GM21528 (cell line): Measurements from ENCODE around the gene SPATA45.

Experiments used
- ATAC-seq: cut with Tn5 transposase; IDR thresholded peaks from one replicate; pipeline ENCODE4 v1.9.1; 2021; ENCODE audit warnings: mild to moderate bottlenecking, moderate library complexity; ENCODE audit not compliant: unreplicated experiment, low FRiP score

Gene SPATA45

DNA sequence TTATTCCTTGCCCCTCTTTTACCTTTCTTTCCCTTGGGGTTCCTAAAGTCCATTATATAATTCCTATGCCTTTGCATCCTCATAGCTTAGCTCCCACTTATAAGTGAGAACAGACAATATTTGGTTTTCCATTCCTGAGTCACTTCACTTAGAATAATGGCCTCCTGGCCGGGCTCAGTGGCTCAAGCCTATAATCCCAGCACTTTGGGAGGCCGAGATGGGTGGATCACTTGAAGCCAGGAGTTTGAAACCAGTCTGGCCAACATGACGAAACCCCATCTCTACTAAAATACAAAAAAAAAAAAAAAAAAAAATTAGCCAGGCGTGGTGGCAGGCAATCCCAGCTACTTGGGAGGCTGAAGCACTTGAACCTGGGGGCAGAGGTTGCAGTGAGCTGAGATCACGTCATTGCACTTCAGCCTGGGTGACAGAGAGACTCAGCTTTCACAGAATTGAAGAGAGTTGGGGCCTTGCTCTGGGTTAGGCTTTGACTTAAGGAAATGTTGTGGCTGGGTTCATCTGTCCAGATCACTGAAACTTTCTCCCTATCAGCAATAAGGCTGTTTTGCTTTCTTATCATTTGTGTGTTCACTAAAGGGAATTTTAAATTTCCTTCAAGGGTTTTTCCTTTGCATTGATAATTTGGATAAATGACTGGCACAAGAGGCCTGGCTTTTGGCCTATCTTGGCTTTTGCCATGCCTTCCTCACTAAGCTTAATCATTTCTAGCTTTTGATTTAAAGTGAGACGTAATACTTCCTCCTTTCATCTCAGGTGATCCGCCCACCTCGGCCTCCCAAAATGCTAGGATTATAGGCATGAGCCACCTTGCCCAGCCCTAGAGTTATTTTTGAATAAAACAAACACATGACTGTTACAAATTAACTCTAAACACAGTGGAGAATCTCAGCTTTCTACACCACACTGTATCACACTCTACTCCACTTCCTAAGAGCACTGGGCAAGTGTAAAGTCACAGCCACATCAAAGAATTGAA lies 13.9 kb downstream of the SPATA45 start:
- peak; percentile 81 for ATAC-seq

DNA sequence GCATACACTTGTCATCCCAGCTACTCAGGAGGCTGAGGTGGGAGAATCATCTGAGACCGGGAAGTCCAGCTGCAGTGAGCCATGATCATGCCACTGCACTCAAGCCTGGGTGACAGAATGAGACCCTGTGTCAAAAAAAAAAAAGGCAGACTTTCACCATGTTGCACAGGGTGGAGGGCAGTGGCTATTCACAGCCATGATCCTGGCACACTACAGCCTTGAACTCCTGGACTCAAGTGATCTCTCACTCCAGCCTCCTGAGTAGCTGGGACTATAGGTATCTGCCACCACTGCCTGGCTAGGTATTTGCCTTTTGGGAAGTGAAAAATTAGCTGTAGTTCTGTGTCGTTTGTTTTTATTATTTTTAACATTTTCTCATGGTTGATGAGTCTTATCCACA lies 19.1 kb downstream of the SPATA45 start:
- ATAC-seq = no peak

DNA sequence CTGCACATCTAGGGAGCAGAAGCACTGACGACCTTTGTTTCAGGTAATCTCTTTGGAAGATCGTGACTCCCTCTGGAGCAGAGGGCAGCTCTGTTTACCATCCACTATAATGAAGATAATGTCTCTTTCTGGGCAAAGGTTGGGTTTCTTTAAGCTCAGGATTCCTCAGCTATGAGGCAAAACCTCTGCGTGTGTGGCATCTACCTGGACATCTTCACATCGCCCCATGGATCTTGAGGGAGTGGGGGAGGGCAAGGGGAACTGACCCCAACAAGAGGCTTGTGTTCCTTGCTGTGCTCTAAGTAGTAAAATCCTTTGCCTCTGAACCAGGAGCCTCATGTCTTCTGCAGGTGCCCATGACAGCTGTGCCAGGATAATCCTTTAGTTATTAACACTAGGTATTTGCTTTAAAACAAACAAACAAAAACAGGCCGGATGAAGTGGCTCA lies 19.6 kb downstream of the SPATA45 start:
- ATAC-seq = no peak

DNA sequence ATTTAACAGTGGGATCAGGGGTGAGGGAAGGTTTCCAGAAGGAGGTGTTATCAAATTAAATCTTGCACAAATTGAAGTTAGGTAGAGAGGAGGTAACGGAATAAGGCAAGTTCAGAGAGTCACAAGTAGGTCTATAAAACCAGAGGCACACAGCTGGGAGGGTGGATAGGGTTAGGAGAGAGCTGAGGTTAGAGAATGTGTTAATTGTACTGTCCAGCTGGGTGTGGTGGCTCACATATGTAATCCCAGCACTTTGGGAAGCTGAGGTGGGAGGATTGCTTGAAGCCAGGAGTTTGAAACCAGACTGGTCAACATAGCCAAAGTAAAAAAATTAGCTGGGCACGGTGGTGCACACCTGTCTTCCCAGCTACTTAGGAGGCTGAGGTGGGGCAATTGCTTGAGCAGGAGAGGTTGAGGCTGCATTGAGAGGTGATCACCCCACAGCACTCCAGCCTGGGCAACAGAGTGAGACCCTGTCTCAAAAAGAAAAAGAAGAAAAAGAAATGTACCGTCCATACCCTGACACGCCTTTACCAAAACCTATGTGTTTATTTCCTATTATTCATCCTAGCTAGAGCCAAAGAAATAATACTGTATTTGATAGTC lies 20.2 kb downstream of the SPATA45 start:
- no peak for ATAC-seq

DNA sequence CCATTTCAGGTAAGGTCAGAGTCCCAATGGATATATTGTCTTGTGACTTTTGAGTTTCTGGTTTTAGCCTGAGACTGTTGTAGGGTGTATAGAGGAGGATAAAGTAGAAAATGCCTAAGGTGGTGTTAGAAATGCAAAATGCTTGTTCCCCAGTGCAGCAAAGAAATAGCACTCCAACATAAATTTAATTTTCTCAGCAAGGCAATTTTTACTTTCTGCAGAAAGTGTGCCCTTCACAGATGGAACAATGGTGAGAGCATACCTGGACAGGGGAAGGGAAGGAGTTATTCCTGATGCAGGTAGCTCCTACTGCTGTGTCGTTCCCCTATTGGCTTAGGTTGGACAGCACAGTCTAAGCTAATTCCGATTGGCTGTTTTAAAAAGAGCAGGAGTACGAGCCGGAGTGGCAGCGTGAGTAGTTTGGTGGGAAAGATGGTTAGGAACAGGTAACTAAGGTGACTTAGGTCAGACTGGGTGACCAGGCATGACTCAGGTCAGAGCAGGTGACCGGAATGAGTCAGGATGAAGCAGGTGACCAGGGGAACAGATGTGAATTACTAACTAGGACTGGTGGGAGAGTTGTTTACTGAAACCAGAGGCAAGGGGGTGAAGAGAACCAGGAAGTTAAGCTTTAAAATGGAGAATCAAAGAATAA lies 21.5 kb downstream of the SPATA45 start:
- ATAC-seq = no peak

DNA sequence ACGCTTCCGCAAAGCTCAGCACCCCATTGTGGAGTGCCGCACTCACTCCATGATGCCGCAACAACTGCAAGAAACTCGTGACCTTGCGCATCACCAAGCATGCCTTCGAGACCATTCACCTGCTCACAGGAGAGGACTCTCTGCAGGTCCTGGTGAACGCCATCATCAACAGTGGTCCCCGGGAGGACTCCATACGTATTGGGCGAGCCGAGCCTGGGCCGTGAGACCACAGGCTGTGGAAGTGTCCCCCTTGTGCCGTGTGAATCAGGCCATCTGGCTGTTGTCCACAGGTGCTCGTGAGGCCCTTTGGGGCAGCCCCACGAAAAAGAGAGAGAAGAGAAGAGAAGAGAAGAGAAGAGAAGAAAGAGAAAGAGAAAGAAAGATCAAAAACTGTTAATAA lies 23.2 kb downstream of the SPATA45 start:
- ATAC-seq = no peak

DNA sequence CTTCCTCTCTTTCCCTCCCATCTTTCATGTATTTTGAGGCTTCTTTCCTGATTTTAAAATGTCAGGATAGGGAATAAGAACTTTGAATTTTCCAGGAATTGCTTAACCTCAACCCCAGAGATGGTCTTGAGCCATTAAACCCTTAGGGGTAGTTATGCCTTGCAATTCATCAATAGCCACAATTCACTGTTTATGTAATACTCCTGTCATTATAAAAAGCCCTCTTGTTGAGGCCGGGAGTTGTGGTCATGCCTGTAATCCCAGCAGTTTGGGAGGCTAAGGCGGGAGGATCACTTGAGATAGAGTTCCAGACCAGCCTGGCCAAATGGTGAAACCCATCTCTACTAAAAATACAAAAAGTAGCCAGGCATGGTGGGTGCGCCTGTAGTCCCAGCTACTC lies 24.5 kb downstream of the SPATA45 start:
- no peak for ATAC-seq

DNA sequence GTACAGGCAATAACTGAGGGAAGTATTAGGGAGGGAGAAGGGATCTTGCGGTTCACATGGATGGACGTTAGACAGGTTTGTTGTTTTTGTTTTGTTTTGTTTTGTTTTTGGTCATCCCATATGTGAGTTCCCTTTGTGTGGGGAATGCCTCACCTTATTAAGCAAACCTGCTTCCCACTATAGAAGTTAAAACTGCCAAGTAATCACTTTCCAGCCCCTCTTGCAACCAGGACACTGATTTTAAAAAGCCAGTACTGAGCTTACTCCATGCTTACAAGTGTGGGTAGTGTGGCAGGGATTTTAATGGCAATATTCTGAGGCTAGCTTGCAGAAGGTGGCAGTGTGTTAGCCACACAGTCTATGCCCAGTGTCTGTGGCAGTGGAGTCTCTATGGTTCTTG lies 26.5 kb downstream of the SPATA45 start:
- no peak for ATAC-seq

DNA sequence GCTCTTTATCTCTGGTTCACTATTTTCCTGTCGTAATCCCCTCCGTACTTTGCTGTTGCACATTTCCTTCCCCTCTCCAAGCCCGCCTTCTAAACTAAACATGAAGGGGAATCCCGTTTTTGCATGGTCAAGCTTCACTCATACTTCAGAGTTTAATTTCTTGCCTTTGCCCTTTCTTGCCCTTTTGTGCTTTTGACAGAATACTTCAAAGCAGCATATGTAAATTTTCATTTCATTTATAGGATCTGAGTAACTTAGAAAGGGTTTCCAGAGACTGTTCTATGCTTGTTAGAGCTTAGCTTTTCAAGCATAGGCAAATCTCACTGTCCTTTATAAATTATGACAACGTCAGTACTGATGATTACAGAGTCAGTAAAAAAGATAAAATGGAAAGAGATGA lies 27.7 kb downstream of the SPATA45 start:
- peak; percentile 54 for ATAC-seq

DNA sequence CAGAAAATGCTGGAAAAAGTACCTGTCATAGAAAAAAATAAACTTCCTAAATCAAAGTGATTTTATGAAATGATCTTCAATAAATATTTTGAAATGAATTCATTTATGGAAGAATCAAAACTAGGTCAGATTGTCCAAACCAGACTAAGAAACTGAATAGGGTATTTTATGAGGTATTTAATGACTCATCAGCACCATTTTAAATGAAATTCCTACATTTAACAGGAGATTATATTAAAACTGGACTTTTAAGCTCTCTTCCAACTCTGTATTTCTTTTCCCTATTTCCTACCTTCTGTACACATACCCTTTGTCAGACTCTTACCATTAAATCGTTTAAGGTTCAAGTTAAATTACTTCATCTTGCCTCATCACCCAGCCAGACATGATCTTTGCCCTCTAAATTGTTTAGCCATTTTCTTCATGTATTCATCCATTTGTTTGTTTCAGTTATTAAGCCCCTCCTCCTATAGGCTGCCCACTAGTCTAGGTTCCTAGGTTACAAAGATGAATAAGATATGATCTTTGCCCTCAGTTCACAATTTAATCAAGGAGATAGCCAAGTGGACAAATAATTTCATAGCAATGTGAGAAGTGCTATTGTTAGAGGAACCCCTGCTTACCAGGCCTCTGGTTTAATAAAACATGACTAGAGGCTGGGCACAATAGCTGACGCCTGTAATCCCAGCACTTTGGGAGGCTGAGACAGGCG lies 30.7 kb downstream of the SPATA45 start:
- ATAC-seq = no peak

DNA sequence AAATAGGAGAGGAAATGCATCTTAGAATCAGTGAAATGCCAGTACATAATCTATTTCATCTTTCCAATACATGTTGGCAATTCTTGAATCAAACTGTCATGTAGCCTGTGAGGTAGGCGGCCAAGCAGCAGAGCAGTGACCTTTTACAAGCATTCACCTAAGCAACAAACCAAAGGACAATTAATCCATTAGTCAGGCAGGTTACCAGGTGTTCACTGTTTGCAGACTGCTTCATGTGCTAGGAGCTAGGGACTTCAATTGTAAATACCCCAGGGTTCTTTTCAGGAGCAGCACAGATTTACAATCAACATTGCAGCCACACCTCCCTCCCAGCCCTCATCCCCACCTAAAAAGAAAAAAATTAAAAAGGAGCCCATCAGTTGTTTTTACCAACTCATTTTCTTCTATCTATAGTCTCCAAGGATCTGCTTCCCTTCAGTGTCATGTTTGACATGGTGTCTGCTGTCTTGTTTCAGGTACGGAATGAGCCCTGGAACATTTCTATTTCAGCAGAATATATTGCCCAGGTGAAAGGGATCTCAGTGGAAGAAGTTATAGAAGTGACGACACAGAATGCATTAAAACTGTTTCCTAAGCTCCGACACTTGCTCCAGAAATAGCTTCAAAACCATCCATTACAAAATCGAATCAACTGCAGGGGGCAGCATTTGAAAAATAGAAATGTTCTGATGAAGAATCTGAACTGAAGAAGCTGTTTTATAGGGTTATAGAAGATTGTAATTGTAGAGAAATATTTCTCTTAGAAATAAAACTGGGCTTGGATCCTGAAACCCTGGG lies 32.7 kb downstream of the SPATA45 start:
- ATAC-seq = no peak

DNA sequence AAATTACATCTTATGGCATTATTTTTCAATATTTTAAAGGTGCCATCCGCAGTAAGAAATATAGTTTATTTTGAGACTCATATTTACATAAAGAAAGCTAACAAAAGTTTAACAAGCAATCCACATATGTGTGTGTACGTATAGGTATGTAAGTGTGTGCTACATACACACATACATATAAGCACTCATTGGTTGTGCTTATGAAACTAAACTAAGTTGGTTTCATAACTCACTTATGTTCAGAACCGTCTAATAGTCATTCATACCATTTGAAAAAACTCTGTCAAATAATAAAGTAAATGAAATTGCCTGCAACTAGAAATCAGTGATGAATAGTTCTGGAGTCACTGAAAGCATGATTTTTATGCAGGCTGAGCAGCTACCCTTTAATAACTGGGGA lies 41.7 kb downstream of the SPATA45 start:
- no peak for ATAC-seq

DNA sequence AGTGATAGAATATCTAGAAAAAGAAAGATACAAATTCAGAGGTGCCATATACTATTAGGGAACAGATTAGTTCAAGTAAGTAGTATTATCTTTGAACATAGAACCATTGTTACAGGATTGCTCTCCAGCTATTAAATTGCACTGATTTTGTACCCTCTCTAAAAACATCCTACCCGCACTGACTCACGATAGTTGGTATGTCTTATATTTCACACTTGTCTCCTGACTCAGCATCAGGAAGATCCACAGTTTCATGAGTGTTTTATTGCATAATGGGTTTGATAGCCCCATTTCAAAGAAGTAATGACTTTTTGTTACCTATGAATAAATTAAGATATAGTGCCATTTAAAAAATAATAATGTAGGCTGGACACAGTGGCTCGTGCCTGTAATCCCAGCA lies 49.8 kb downstream of the SPATA45 start:
- no peak for ATAC-seq

DNA sequence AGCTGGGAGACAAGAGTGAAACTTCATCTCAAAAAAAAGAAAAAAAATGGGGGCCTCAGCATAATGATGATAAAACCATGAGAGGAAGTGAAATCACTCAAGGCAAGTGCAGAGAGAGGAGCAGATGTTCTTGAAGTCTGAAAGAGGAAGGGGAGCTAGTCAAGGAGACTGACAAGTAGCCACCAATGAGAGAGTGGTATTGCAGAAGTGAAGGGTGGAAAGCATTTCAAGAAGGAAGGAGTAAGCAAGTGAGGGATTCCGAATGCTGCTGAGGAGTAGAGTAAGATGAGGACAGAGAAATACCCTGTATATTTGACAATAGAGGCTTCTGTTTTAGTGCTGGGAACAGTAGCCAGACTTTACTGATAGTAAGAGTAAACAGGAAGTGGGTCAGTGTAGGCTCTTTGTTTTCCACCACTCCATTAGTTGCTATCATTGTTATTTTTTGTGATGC lies 52.9 kb downstream of the SPATA45 start:
- ATAC-seq = peak; percentile 83

DNA sequence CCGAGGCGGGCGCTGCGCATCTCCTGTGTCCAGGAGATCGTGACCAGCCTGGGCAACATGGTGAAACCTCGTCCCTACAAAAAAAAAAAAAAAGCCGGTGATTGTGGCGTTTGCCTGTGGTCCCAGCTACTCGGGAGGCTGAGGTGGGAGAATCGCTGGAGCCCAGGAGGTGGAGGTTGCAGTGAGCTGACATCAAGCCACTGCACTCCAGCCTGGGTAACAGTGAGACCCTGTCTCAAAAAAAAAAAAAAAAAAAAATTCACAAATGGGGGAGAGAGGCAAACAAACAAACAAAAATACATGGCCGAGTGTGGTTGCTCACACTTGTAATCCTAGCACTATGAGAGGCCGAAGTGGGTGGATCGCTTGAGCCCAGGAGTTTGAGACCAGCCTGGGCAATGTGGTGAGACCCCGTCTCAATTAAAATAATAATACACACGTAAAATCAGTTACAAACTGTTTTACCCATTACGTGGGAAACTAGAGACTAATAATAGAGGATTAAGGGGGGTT lies 55.0 kb downstream of the SPATA45 start:
- no peak for ATAC-seq

DNA sequence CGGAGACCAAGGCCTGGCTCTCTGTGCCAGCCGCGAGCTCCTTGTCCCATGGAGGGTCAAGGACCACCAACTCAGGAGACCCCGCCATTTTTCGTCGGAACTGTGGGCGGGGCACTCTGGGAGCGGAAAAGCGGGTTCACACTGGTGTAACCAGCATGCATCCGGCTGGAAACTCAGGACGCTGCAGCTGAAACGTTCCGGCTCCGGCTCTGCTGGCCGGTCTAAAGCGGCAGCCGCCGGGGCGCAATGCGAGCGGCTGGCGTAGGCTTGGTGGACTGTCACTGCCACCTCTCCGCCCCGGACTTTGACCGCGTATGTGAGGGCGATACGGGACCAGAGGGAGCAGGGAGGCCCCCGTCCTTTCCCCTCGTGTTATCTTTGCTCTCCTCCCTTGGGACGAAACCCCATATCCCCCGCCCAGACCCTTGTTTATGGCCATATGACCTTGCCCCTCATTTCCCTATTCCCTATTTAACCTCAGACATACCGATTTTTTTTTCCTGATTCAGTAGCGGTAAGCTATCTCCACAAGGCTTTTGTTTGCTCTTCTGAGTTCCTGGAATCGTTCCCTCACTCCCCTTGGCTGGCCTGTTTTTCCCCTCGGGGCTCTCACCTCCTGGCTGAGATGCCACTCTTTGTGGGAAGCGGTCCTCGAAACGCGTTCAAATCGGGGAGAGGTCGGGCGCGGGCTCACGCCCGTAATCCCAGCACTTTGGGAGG lies 55.6 kb downstream of the SPATA45 start, which contains the start of the genes NSL1 and TATDN3:
NSL1 (minus strand) TSS at position 102 of the 720 bp plus-strand sequence; CDS start at position 88, 14 bp downstream.
TATDN3 (plus strand) TSS at position 219 of the 720 bp plus-strand sequence; CDS start at position 247, 28 bp downstream.
- peak; percentile 74 for ATAC-seq

DNA sequence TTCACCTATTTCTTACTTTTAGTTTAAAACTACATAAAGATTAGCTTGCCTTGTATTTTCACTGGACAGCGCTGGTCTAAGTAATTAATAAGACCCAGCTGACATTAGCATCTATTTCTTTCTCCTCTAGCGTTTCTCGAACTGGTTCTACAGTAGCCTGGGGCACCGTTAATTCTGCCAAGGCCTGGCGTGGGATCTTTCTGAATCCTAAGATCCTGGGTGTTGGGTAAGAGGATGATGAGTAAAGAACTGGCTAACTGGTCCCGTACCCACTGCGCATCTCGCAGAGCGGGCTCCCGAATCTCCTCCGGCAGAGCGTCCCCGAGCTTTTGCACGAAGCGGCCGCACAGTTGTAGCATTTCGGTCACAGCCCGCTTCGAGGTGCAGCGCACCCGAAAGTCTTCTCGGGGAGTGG lies 56.2 kb downstream of the SPATA45 start:
- ATAC-seq = peak; percentile 34

DNA sequence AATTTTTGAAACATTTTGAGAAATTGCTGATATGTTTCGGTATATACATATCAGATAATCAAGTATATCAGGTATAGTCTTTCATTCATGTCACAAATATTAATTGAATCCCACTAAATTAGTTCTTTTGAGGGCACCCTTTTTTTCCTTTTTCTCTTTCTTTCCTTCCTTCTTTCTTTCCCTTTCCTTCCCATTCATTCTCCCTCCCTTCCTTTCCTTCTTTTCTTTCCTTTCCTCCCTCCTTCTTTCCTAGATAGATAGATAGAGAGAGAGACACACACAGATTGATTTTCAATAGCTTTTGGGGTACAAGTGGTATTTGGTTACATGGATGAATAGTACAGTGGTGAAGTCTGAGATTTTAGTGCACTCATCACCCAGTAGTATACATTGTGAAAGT lies 61.6 kb downstream of the SPATA45 start:
- ATAC-seq = no peak

DNA sequence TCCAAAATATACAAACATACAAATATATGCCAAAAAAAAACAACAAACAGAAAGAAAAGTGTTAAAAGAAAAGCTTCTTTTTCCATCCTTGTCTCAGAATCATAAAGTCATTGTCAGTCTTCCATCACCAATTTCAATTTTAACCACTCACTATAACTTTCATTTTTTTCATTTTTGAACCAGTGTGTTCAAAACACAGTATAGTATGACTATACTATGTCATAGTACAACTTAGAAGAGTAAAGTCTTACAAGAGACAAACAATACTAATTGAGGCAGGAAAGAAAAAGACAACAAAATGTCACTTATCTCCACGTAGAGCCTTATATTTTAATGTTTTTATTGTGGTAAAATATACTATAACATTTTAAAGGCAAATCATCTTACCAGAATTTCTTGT lies 63.5 kb downstream of the SPATA45 start:
- no peak for ATAC-seq
